ENCODE results near the gene LCTL.
"Not testable (repeated sequence)": the region's sequence is repeated elsewhere in the genome, so short reads cannot be mapped to it uniquely, and the experiment has no call there.

LCTL gene

GRCh38 chr15:66591322-66591862 lies 25.6 kb upstream of the LCTL start:
- DNase-seq (ENCODE audit: low spot score) = no peak

DNA sequence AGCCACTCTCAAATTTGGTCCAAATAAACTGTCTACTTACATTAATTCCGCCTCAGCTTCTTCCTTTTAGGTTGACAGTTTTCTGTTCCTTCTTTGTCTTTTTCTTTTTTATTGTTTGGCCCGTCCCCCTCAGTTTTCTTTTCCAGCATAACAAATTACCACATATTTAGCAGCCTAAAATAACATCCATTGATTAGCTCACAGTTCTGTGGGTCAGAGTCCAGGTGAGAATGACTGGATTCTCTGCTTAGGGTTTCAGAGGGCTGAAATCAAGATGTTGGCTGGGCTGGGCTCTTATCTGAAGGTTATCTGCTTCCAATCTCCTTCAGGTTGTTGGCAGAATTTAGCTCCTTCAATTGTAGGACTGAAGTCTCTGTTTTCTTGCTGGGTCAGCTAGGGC lies 24.6 kb upstream of the LCTL start:
- no peak for DNase-seq (ENCODE audit: low spot score)

GRCh38 chr15:66589429-66589828 lies 23.6 kb upstream of the LCTL start:
- not testable (repeated sequence) for DNase-seq (ENCODE audit: low spot score)

GRCh38 chr15:66588971-66589370 lies 23.2 kb upstream of the LCTL start:
- no peak for DNase-seq (ENCODE audit: low spot score)

DNA sequence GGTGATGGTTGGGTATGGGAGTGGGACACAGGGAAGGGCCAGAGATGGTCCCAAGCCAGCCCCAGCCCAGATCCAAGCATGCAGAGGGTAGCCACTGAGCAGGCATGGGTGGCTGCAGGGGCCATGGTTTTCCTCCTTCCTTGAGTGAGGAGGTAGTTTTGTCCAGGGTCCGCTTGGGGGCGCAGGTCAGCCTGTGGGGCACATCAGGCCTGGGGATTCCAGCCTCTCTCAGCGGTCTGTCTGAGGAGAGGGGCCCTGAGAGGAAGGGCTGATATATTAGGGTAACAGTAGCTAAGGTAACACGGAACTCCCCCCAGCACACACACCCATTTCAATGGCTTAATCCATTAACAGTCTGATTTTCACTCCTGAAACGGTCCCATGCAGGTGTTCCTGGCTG lies 22.7 kb upstream of the LCTL start:
- DNase-seq (ENCODE audit: low spot score) = no peak

GRCh38 chr15:66587749-66588148 lies 22.0 kb upstream of the LCTL start:
- DNase-seq (ENCODE audit: low spot score) = no peak

- no peak for DNase-seq (ENCODE audit: low spot score)
These were observed 21.2 kb upstream of the LCTL start for GRCh38 chr15:66587020-66587419.

DNA sequence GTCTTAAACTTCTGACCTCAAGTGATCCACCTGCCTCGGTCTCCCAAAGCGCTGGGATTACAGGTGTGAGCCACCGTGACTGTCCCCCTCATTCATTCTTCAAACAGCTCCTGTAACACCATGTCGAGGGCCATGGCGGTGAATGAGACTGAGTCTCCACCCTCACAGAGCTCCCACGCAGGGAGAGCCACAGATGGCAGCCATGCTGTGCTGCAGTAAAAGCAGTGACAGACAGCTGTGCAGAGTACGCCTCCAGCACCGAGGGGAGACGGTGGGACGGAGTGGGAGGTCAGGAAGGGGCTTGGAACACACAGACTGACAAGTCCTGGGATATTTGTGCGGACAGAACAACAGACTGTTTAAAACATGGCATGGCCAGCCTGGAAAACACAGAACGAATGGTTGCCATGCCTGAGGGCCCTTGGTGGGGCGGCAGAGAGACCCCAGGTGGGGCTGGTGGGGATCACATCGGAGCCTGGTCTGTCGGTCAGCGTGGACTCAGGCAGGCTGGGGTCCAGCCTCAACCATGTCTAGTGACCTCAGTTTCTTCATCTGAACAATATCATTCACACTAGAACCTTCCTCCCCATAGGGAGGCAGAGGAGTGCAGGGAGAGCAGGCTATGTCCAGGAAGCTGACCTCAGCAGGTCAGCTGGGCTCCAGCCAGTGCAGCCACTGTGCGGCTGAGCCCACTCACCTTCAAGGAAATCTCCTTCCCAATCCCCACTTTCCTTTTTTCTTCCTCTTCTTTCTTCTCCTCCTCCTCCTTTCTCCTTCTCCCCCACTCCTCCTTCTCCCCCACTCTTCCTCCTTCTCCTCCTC lies 20.6 kb upstream of the LCTL start:
- DNase-seq (ENCODE audit: low spot score) = no peak

DNA sequence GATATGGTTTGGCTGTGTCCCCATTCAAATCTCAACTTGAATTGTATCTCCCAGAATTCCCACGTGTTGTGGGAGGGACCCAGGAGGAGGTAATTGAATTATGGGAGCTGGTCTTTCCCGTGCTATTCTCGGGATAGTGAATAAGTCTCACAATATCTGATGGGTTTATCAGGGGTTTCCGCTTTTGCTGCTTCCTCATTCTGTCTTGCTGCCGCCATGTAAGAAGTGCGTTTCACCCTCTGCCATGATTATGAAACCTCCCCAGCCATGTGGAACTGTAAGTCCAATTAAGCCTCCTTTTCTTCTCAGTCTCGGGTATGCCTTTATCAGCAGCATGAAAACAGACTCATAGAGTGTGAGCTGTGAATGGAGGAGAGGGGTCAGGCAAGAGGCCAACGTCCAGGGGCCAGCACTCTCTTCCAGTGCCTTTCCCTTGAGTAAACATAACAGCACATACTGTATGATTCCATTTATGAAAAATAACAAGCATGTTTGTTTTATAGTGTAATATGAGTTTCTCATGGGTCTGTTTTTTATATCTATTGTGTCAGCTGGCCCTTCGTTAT lies 16.3 kb upstream of the LCTL start:
- no peak for DNase-seq (ENCODE audit: low spot score)

DNA sequence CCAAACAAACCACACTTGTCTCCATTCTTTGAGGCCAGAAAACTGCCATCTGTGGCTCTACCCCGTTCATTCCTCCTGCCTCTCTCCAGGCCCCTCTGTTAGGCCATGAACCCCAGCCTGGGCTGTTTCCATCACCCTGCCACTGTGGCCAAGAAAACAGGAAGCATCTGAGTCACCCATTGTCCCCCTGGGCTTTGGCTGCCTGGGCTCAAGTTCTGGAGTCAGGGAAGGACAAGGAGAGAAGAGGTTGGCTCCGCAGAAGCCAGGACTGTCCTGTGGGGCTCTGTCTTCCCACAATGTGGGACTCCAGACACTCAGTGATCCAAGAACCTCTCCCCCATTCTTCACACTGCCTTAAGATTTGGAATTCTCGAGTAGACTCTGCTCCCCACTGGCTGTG lies 14.8 kb upstream of the LCTL start:
- DNase-seq (ENCODE audit: low spot score) = no peak

DNA sequence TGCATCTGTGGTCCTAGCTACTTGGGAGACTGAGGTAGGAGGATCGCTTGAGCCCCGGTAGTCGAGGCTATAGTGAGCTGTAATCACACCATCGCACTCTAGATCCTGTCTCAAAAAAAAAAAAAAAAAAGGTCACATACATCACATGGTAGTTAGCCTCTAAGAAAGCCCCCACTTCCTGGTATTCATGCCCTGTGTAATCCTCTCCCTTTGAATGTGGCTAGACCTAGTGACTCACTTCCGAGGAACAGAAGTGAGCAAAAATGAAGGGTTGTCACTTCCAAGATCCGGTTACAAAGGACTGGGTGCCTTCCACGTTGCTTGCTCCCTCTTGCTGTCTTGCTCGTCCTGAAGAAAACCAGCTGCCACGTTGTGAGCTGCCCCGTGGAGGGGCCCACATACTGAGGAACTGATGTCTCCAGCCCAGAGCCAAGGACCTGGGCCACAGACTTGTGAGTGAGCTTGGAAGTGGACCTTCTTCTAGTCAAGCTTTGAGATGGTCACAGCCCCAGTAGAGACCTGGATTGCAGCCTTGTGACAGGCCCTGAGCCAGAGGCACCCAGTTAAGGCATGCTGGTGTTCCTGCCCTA lies 12.6 kb upstream of the LCTL start:
- peak; percentile 15 for DNase-seq (ENCODE audit: low spot score)

- DNase-seq (ENCODE audit: low spot score) = no peak
These were observed 8.8 kb upstream of the LCTL start for GRCh38 chr15:66574596-66574950.

- DNase-seq (ENCODE audit: low spot score) = no peak
These were observed 8.2 kb upstream of the LCTL start for GRCh38 chr15:66573719-66574595.

GRCh38 chr15:66573348-66573718 lies 7.5 kb upstream of the LCTL start:
- no peak for DNase-seq (ENCODE audit: low spot score)

DNA sequence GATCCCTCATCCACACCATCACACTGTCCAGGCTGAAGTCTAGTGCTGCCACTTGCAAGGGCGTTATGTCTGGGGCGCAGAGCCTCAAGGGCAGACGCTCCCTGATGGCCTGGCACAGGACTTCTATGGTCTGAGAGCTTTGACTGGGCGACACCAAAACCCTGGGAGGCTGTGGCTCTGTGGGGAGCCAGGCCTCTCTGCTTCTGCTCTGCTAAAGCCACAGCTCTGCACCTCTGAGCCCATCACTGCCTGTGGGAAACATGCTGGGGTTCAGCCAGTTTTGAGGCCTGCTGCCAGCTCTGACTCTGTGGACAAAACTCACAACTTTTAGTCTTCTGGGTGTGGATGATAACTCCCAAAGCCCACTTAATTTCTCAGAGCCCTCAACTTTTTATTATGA lies 6.3 kb upstream of the LCTL start:
- no peak for DNase-seq (ENCODE audit: low spot score)

DNA sequence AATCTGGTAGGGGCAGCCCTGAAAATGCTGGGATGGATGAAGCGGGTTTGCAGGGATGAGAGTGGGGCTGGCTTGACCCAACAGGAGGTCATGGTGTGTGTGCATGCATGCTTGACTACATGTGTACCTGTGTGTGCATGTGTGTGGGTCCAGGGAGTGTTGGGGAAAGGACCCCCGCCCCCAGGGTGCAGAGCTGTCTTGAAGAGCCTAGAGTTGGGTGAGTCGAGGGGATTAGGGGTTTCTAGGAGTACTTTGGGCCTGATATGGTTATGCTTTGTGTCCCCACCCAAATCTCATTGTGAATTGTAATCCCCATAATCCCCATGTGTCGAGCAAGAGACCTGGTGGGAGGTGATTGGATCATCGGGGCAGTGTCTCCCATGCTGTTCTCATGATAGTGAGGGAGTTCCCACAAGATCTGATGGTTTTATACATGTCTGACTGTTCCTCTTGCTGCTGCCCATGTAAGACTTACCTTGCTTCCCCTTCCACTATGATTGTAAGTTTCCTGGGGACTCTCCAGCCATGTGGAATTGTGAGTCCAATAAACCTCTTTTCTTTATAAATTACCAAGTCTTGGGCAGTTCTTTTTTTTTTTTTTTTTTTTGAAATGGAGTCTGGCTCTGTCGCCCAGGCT lies 5.2 kb upstream of the LCTL start:
- DNase-seq (ENCODE audit: low spot score) = no peak

- DNase-seq (ENCODE audit: low spot score) = no peak
These were observed 4.5 kb upstream of the LCTL start for GRCh38 chr15:66570327-66570726.

GRCh38 chr15:66569461-66570137 lies 3.8 kb upstream of the LCTL start:
- DNase-seq (ENCODE audit: low spot score) = no peak

GRCh38 chr15:66567897-66568296 lies 2.1 kb upstream of the LCTL start:
- DNase-seq (ENCODE audit: low spot score) = no peak

GRCh38 chr15:66566963-66567531 lies 1.2 kb upstream of the LCTL start:
- DNase-seq (ENCODE audit: low spot score) = peak; percentile 71

DNA sequence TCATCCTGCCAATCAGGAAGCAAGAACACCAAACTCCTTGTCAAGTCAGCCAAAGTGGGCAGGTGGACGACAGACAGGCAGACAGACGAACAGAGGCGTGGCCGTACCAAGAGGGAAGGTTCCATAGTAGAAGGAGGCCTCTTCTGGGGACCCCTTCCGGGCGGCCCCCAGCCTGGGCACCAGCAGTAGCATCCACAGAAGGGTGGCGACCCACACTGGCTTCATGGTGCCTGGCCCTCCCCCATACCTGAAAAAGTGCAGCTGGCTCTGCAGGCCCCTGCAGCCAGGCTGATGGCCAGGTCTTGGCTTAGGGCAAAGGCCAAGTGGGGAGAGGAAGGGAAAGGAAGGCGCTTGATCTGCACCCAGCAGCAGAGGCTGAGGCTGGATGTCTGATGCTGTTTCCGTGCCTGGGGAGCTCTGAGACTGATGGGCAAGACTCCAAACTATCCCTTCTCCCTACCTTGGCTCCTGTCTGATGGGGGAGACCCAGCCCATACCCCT lies 607 bp downstream of the LCTL start:
- no peak for DNase-seq (ENCODE audit: low spot score)

All from CD4-positive, alpha-beta T cell treated with Interleukin-2 at 100 ng/mL for 4 hours (primary cell).